ENCODE measurements around the gene CKB.

DNA sequence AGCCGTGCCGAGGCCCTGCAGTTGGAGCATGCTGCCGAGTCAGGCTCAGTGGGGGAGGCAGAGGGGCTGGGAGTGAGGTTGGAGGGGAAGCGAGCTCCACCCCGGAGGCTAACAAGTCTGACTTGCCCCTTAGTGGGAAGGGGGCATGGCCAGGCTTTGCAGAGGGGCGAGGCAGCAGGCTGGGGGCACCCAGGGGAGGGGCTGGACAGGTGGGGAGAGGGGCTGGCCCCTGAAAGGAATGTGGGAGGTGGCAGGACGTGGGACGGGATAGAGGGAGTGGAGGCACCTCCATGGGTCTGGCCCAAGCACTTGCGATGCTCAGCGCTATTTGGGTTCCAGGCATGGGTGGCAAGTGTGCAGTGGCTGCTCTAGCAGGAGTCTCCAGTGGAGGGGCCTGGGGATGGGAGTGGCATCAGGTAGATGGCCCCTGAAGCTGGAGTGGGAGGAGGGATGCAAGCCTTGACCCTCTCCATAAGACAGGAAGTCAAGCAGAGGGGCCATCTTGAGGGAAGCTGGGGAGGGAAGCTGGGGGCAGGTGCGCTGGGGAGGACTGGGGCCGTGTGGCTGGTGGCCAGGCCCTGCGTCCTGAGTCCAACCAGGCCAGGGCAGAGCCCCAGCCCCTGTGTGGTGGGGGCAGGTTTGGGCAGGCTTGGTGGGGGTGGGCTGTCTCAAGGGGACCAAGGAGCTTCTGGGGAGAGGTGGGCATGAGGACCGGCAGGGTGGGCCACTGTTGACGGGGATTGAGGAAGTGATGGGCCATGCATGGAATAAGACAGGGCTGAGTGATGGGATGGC lies 9.0 kb upstream of the CKB start:
- TF ChIP-seq SIN3A (IDR thresholded peaks at IDR 0.05; ENCODE audit: borderline replicate concordance, insufficient read depth, low read length) (no peak), POLR2AphosphoS5 (IDR thresholded peaks at IDR 0.05; ENCODE audit: low read depth, low read length) (no peak)
